GM12878 (cell line): ENCODE measurements around the gene SLC27A5. TPM values are rescaled to one million over a fixed set of nuclear protein-coding genes. Genes with fewer than 3 reads are reported as not detected.

Experiments used
- CHD1 ChIP-seq: IDR thresholded peaks from 2 replicates; pipeline ENCODE4 v1.6.1; 2012; ENCODE audit warnings: low read depth, low read length, improper control_type of control experiment
- CHD4 ChIP-seq: fragments of 200-600 bp; sonication (generic); IDR thresholded peaks from 2 replicates; pipeline ENCODE4 v1.6.1; 2016; ENCODE audit warnings: mild to moderate bottlenecking
- CREM ChIP-seq: IDR thresholded peaks from 2 replicates; pipeline ENCODE4 v1.6.1; 2014; ENCODE audit warnings: antibody characterized with exemption, low read depth
- CUX1 ChIP-seq: IDR thresholded peaks from 2 replicates; pipeline ENCODE4 v1.6.1; 2012; ENCODE audit warnings: improper control_type of control experiment, low read depth, low read length; ENCODE audit not compliant: insufficient replicate concordance
- EED ChIP-seq: sonication (generic); IDR thresholded peaks from 2 replicates; pipeline ENCODE4 v1.6.1; 2016; ENCODE audit warnings: antibody characterized with exemption, low read depth
- ESRRA ChIP-seq: IDR thresholded peaks from 2 replicates; pipeline ENCODE4 v1.6.1; 2012; ENCODE audit warnings: mild to moderate bottlenecking, low read length, improper control_type of control experiment
- JUNB ChIP-seq: IDR thresholded peaks from 2 replicates; pipeline ENCODE4 v1.6.1; 2016; ENCODE audit warnings: antibody characterized with exemption, mild to moderate bottlenecking
- KDM1A ChIP-seq: fragments of 200-600 bp; sonication (generic); IDR thresholded peaks from 2 replicates; pipeline ENCODE4 v1.6.1; 2016; ENCODE audit warnings: borderline replicate concordance
- MTA3 ChIP-seq: IDR thresholded peaks from 2 replicates; pipeline ENCODE4 v1.6.1; 2012; ENCODE audit warnings: low read length, inconsistent platforms, borderline replicate concordance
- NFIC ChIP-seq: IDR thresholded peaks from 2 replicates; pipeline ENCODE4 v1.6.1; 2012; ENCODE audit warnings: low read depth, mild to moderate bottlenecking, inconsistent platforms, low read length, moderate library complexity
- NFYA ChIP-seq: IDR thresholded peaks from 2 replicates; pipeline ENCODE4 v1.6.1; 2011; ENCODE audit warnings: low read depth, mild to moderate bottlenecking, low read length, improper control_type of control experiment, borderline replicate concordance
- PBX3 ChIP-seq: IDR thresholded peaks from 2 replicates; pipeline ENCODE4 v1.6.1; 2011; ENCODE audit warnings: mild to moderate bottlenecking, low read depth, low read length, moderate library complexity; ENCODE audit not compliant: insufficient replicate concordance
- RAD21 ChIP-seq: IDR thresholded peaks from 2 replicates; pipeline ENCODE4 v1.6.1; 2011; ENCODE audit warnings: mild to moderate bottlenecking, low read depth, low read length, moderate library complexity; ENCODE audit not compliant: insufficient read depth
- RELA ChIP-seq: fragments of 450-650 bp; IDR thresholded peaks from 2 replicates; pipeline ENCODE4 v1.8.0; 2014; ENCODE audit warnings: borderline replicate concordance; ENCODE audit not compliant: partially characterized antibody
- RUNX3 ChIP-seq: IDR thresholded peaks from 2 replicates; pipeline ENCODE4 v1.6.1; 2012; ENCODE audit warnings: low read length, inconsistent platforms
- SMAD5 ChIP-seq: IDR thresholded peaks from 2 replicates; pipeline ENCODE4 v1.6.1; 2016; ENCODE audit warnings: antibody characterized with exemption, low read depth
- ZBTB4 ChIP-seq: fragments of 450-650 bp; formaldehyde crosslinking; IDR thresholded peaks from 2 replicates; pipeline ENCODE4 v1.4.0; 2022; ENCODE audit warnings: mild to moderate bottlenecking, moderate library complexity
- polyA plus RNA-seq, 11 experiments: library from polyadenylated mRNA; depleted of rRNA in 4 of 11; unstranded in 6 of 11; stranded (reverse) in 5 of 11; fragments of >200 nt; fragmentation: Nextera tagmentation in 4 of 11; fragmentation: Illumina TruSeq in 1 of 11; extraction: Ambion mirVana in 4 of 11; extraction: Trizol in 1 of 11; gene quantifications; 1 replicate in 1 of 11; 2 replicates in 10 of 11; pipeline versions ENCODE4 v1.2.1 to v1.2.3, GENCODE V29; 2011 to 2016; ENCODE audit warnings: inconsistent platforms in 2 of 11, missing spikeins in 2 of 11, low read depth in 1 of 11
- total RNA-seq, 4 experiments: library from RNA; depleted of rRNA in 3 of 4; stranded (reverse); fragments of >200 nt in 3 of 4; fragmentation: Illumina TruSeq in 1 of 4; extraction: Trizol in 1 of 4; gene quantifications; 2 replicates each; pipeline versions ENCODE4 v1.2.1 to v1.2.3, GENCODE V29; 2013 to 2021
- TF ChIP-seq, protein P1 (sequence below): fragments of 450-650 bp; conservative IDR thresholded peaks from 2 replicates; pipeline ENCODE4 v1.6.1; 2017; ENCODE audit warnings: mild to moderate bottlenecking, moderate library complexity

SLC27A5 gene
- total and polyA plus RNA-seq, 10 of the 15 experiments (the other 5 are each of a cell fraction or from before 2014, with no cell fraction given) = 21.2 to 127 (median 31.8) TPM

GRCh38 chr19:58451358-58452101 is 60.3 kb downstream of the SLC27A5 start, which contains the start of gene ZNF324B (continued):
- TF ChIP-seq NFIC (no peak), RUNX3 (no peak; the same call in 1 of the 2 replicates), SMAD5 (no peak), ESRRA (no peak), RAD21 (no peak), CREM (peak; percentile 87; the same call in 1 of the 2 replicates), ZBTB4 (CRISPR knock-in tag) (no peak), EED (no peak), MTA3 (no peak), CHD1 (no peak), PBX3 (peak; percentile 65), NFYA (no peak), CHD4 (no peak), CUX1 (no peak), KDM1A (no peak), JUNB (no peak), RELA (peak; percentile 10)
- TF ChIP-seq, protein P1, sequence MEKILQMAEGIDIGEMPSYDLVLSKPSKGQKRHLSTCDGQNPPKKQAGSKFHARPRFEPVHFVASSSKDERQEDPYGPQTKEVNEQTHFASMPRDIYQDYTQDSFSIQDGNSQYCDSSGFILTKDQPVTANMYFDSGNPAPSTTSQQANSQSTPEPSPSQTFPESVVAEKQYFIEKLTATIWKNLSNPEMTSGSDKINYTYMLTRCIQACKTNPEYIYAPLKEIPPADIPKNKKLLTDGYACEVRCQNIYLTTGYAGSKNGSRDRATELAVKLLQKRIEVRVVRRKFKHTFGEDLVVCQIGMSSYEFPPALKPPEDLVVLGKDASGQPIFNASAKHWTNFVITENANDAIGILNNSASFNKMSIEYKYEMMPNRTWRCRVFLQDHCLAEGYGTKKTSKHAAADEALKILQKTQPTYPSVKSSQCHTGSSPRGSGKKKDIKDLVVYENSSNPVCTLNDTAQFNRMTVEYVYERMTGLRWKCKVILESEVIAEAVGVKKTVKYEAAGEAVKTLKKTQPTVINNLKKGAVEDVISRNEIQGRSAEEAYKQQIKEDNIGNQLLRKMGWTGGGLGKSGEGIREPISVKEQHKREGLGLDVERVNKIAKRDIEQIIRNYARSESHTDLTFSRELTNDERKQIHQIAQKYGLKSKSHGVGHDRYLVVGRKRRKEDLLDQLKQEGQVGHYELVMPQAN = peak; percentile 83
